HepG2 (cell line): ENCODE measurements around the gene P2RY11. TPM values are rescaled to one million over a fixed set of nuclear protein-coding genes. Genes with fewer than 3 reads are reported as not detected.

Source experiments
- BRD4 ChIP-seq: sonication (generic); formaldehyde crosslinking; IDR thresholded peaks from 2 replicates; pipeline ENCODE4 v1.4.0; 2020; ENCODE audit warnings: missing genetic modification reagents
- ELF3 ChIP-seq: IDR thresholded peaks from 2 replicates; pipeline ENCODE4 v1.6.1; 2016; ENCODE audit warnings: missing genetic modification reagents, missing compliant biosample characterization
- HOXA7 ChIP-seq: sonication (generic); formaldehyde crosslinking; IDR thresholded peaks from 2 replicates; pipeline ENCODE4 v1.8.1; 2022; ENCODE audit warnings: mild to moderate bottlenecking, missing genetic modification reagents, moderate library complexity
- KLF13 ChIP-seq: sonication (generic); formaldehyde crosslinking; IDR thresholded peaks from 2 replicates; pipeline ENCODE4 v1.4.0; 2020; ENCODE audit warnings: mild to moderate bottlenecking, missing genetic modification reagents
- MZF1 ChIP-seq: sonication (generic); formaldehyde crosslinking; IDR thresholded peaks from 2 replicates; pipeline ENCODE4 v1.8.1; 2023; ENCODE audit warnings: mild to moderate bottlenecking, missing genetic modification reagents, borderline replicate concordance
- NAIF1 ChIP-seq: sonication (generic); formaldehyde crosslinking; IDR thresholded peaks from 2 replicates; pipeline ENCODE4 v1.5.0; 2020; ENCODE audit warnings: mild to moderate bottlenecking, missing genetic modification reagents, borderline replicate concordance
- SP5 ChIP-seq: IDR thresholded peaks from 2 replicates; pipeline ENCODE4 v1.6.1; 2016; ENCODE audit warnings: low read depth, borderline replicate concordance
- TEAD3 ChIP-seq: optimal IDR thresholded peaks from 2 replicates; pipeline ENCODE3; 2016; ENCODE audit warnings: borderline replicate concordance
- ZC3H4 ChIP-seq: sonication (generic); formaldehyde crosslinking; IDR thresholded peaks from 2 replicates; pipeline ENCODE4 v1.4.0; 2020; ENCODE audit warnings: missing genetic modification reagents, borderline replicate concordance
- ZFP62 ChIP-seq: sonication (generic); formaldehyde crosslinking; IDR thresholded peaks from 2 replicates; pipeline ENCODE4 v1.4.0; 2020; ENCODE audit warnings: missing genetic modification reagents
- ZFYVE20 ChIP-seq: sonication (generic); formaldehyde crosslinking; IDR thresholded peaks from 2 replicates; pipeline ENCODE4 v1.8.0; 2023; ENCODE audit warnings: low read depth, mild to moderate bottlenecking, moderate library complexity, missing genetic modification reagents, borderline replicate concordance
- ZNF205 ChIP-seq: IDR thresholded peaks from 2 replicates; pipeline ENCODE4 v1.6.1; 2018; ENCODE audit warnings: missing biosample characterization, missing genetic modification reagents
- ZNF318 ChIP-seq: sonication (generic); formaldehyde crosslinking; IDR thresholded peaks from 2 replicates; pipeline ENCODE4 v1.4.0; 2020; ENCODE audit warnings: mild to moderate bottlenecking, missing genetic modification reagents
- ZNF468 ChIP-seq: sonication (generic); formaldehyde crosslinking; IDR thresholded peaks from 2 replicates; pipeline ENCODE4 v1.8.0; 2022; ENCODE audit warnings: mild to moderate bottlenecking, moderate library complexity, missing genetic modification reagents
- ZNF547 ChIP-seq: sonication (generic); formaldehyde crosslinking; IDR thresholded peaks from 2 replicates; pipeline ENCODE4 v1.5.1; 2020; ENCODE audit warnings: mild to moderate bottlenecking, missing genetic modification reagents
- ZNF552 ChIP-seq: sonication (generic); formaldehyde crosslinking; IDR thresholded peaks from 2 replicates; pipeline ENCODE4 v1.9.0; 2022; ENCODE audit warnings: missing genetic modification reagents, mild to moderate bottlenecking, borderline replicate concordance
- ZNF572 ChIP-seq: sonication (generic); formaldehyde crosslinking; IDR thresholded peaks from 2 replicates; pipeline ENCODE4 v1.5.1; 2020; ENCODE audit warnings: mild to moderate bottlenecking, missing genetic modification reagents
- ZNF704 ChIP-seq: sonication (generic); formaldehyde crosslinking; IDR thresholded peaks from 2 replicates; pipeline ENCODE4 v1.8.1; 2023; ENCODE audit warnings: mild to moderate bottlenecking, inconsistent platforms, moderate library complexity, missing genetic modification reagents, borderline replicate concordance
- polyA plus RNA-seq, 8 experiments: library from polyadenylated mRNA; depleted of rRNA in 3 of 8; stranded (reverse) in 7 of 8; unstranded in 1 of 8; fragments of >200 nt; fragmentation: Illumina TruSeq in 4 of 8; extraction: Trizol in 4 of 8; gene quantifications; 2 replicates each; pipeline versions ENCODE4 v1.2.1 to v1.2.3, GENCODE V29; 2011 to 2016; ENCODE audit warnings: low read depth in 4 of 8, missing spikeins in 1 of 8, mixed read lengths in 1 of 8; ENCODE audit not compliant: insufficient read depth in 1 of 8
- total RNA-seq, 5 experiments: library from RNA; depleted of rRNA; stranded (reverse); fragments of >200 nt; fragmentation: Illumina TruSeq; extraction: Trizol; gene quantifications; 2 replicates each; pipeline ENCODE4 v1.2.3, GENCODE V29; 2016; ENCODE audit warnings: low read depth in 1 of 5
- TF ChIP-seq, protein P1 (sequence below): sonication (generic); formaldehyde crosslinking; IDR thresholded peaks from 2 replicates; pipeline ENCODE4 v1.4.0; 2020; ENCODE audit warnings: missing genetic modification reagents

The P2RY11 gene
- total and polyA plus RNA-seq, 2 of the 13 experiments (the other 11 are each of a cell fraction or from before 2014, with no cell fraction given): 4.0 to 7.8 TPM

DNA sequence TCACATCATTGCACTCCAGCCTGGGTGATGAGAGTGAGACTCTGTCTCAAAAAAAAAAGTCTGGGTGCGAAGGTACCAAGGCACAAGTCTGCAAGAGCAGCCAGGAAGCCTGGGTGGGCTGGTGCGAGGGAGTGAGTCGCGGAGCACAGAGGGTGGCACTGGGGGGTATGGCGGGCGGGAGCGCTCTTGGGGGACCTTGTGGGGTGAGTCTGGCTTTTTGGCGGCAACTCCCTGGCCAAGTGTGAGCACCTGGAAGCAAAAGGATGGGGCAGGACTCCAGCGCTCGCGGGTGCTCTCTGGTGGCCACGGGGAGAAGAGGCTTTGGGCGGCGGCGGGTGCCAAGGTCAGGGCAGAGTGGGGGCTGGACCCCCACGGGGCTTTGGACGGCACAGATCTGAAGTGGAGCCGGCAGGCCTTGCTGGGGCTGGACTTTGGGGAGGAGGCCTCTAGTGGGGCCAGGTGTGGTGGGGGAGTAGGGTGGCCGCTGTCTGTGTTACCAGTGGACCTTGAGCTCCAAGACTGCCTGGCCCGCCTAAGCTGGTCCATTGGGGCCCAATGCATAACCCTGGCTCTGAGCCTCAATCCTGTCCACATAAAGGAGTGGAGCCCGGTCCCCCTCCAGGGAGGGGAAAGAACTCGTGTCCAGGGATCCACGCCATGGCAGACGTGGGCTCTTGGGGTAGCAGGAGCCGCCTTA, 1.6 kb downstream of the P2RY11 start (continued):
- TF ChIP-seq ZNF318 (CRISPR knock-in tag) (no peak), BRD4 (CRISPR knock-in tag) (no peak), ZNF547 (CRISPR knock-in tag) (no peak), KLF13 (no peak), TEAD3 (no peak), ELF3 (CRISPR knock-in tag) (no peak), ZNF468 (CRISPR knock-in tag) (no peak), ZC3H4 (CRISPR knock-in tag) (no peak), ZNF704 (CRISPR knock-in tag) (no peak), ZNF552 (CRISPR knock-in tag) (no peak), MZF1 (CRISPR knock-in tag) (no peak), ZFYVE20 (CRISPR knock-in tag) (no peak), SP5 (CRISPR knock-in tag) (no peak), ZNF205 (CRISPR knock-in tag) (no peak), HOXA7 (CRISPR knock-in tag) (no peak), ZFP62 (CRISPR knock-in tag) (no peak), ZNF572 (no peak), NAIF1 (CRISPR knock-in tag) (no peak)
- TF ChIP-seq, protein P1, sequence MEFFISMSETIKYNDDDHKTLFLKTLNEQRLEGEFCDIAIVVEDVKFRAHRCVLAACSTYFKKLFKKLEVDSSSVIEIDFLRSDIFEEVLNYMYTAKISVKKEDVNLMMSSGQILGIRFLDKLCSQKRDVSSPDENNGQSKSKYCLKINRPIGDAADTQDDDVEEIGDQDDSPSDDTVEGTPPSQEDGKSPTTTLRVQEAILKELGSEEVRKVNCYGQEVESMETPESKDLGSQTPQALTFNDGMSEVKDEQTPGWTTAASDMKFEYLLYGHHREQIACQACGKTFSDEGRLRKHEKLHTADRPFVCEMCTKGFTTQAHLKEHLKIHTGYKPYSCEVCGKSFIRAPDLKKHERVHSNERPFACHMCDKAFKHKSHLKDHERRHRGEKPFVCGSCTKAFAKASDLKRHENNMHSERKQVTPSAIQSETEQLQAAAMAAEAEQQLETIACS (CRISPR knock-in tag): no peak
